Lower lobe of right lung (tissue), 2 donors: ENCODE results near the gene CCDC92B. TPM values are rescaled to one million over a fixed set of nuclear protein-coding genes. Genes with fewer than 3 reads are reported as not detected.
A peak's percentile ranks its signal among the peaks of the same experiment; 100 is the strongest.

Experiments used
- ATAC-seq, 2 donors: fragments of 200-7000 bp; cut with Tn5 transposase; one replicate each; pipeline ENCODE4 v1.9.1; 2020 to 2022; ENCODE audit warnings: mild to moderate bottlenecking in 2 of 2, moderate library complexity in 2 of 2
- DNase-seq: peaks from one replicate; pipeline ENCODE4 v3.0.0-alpha.2; 2020
- H3K27ac ChIP-seq: fragments of 200-600 bp; one replicate; pipeline ENCODE4 v1.8.0; 2022
- H3K27me3 ChIP-seq: fragments of 200-600 bp; one replicate; pipeline ENCODE4 v1.8.0; 2022; ENCODE audit warnings: low read depth
- H3K36me3 ChIP-seq: fragments of 200-600 bp; one replicate; pipeline ENCODE4 v1.8.0; 2022; ENCODE audit warnings: mild to moderate bottlenecking
- H3K4me1 ChIP-seq: fragments of 200-600 bp; one replicate; pipeline ENCODE4 v1.8.0; 2022
- H3K4me3 ChIP-seq: fragments of 200-600 bp; one replicate; pipeline ENCODE4 v1.8.0; 2022; ENCODE audit warnings: mild to moderate bottlenecking
- H3K9me3 ChIP-seq: fragments of 200-600 bp; one replicate; pipeline ENCODE4 v1.8.0; 2022
- intact Hi-C: fragments of 100-400 bp; cut with DNase I; formaldehyde crosslinking; loops from one replicate; pipeline ENCODE4 v1.11.0; 2022
- total RNA-seq: library from RNA; stranded (reverse); fragmentation: NEBNext Ultra II Directional; extraction: Animal tissue kit (Norgen Biotek cat#: 25700); gene quantifications from one replicate; pipeline ENCODE4 v1.2.1, GENCODE V29; 2021
- TF ChIP-seq, protein P1 (sequence below): fragments of 200-600 bp; IDR thresholded peaks from one replicate; pipeline ENCODE4 v1.8.0; 2022; ENCODE audit warnings: antibody characterized with exemption, mild to moderate bottlenecking
- donor health status: DM: no; HTN: yes; CAD: no; lungs with severe emphysema.

Gene CCDC92B
- total RNA-seq, 1 donor from 2014 or later, result 0.12 TPM

DNA sequence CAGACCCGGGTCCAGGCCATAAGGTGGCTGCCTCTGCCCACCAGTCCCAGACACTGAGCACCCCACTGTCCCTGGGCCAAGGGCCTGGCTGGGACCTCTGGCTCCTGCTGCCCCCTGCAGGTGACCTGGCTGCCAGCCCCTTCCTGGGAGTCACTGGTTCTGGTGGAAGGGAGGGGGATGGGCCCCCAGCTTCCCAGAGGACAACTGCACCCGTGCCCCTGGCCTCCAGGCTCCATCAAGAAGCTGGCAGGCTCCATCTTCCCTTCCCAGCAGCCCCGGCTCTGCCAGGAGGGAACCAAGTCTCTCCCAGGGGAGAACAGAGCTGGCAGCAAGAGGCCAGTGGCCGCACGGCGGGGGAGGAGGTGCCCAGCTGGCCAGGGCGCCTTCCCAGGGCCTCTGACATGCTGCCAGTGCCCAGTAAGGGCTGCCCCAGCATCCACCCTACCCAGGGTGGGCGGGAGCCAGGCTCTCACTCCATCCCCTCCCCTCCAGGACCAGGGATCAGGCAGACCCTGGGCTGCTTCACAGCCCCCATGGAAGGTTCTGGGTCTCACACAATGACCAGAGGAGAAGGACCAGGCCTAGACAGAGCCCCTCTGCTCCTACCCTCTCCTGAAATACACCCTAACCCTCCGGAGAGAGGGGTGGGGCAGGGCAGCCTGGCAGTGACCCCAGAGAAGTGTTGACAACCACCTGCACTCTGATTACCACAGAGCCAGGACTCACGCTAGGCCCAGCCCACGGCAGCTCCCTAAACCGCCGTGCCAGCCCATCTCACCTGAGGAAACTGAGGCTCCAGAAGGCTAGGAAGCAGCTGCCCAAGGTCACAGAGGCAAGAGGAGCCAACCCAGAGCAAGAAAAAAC lies 41.5 kb downstream of the CCDC92B start:
- ATAC-seq, result no peak
- H3K27ac ChIP-seq, result peak overlapping the region; percentile 86
- DNase-seq, result peak; percentile 63
- peaks cover 50% of the 10 kb centered on the region for H3K4me1 ChIP-seq
- H3K4me3 ChIP-seq, result peak overlapping the region; percentile 17
- no peaks in the 10 kb centered on the region for H3K9me3 ChIP-seq
- H3K27me3 ChIP-seq, result no peaks in the 10 kb centered on the region
- intact Hi-C loops, result no loop called here
- TF ChIP-seq, protein P1, sequence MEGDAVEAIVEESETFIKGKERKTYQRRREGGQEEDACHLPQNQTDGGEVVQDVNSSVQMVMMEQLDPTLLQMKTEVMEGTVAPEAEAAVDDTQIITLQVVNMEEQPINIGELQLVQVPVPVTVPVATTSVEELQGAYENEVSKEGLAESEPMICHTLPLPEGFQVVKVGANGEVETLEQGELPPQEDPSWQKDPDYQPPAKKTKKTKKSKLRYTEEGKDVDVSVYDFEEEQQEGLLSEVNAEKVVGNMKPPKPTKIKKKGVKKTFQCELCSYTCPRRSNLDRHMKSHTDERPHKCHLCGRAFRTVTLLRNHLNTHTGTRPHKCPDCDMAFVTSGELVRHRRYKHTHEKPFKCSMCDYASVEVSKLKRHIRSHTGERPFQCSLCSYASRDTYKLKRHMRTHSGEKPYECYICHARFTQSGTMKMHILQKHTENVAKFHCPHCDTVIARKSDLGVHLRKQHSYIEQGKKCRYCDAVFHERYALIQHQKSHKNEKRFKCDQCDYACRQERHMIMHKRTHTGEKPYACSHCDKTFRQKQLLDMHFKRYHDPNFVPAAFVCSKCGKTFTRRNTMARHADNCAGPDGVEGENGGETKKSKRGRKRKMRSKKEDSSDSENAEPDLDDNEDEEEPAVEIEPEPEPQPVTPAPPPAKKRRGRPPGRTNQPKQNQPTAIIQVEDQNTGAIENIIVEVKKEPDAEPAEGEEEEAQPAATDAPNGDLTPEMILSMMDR, result peak; percentile 40
- peaks cover 16% of the 10 kb centered on the region for H3K36me3 ChIP-seq

- TF ChIP-seq, protein P1, result no peak
- peaks cover 40% of the 10 kb centered on the region for H3K4me1 ChIP-seq
- H3K9me3 ChIP-seq, result no peaks in the 10 kb centered on the region
- no peaks in the 10 kb centered on the region for H3K27me3 ChIP-seq
- H3K4me3 ChIP-seq, result no peak overlapping the region
- no peak for ATAC-seq
- peak; percentile 44 for DNase-seq
- H3K27ac ChIP-seq, result no peak overlapping the region
- intact Hi-C loops, result no loop called here
- peaks cover 25% of the 10 kb centered on the region for H3K36me3 ChIP-seq
These were observed 42.4 kb downstream of the CCDC92B start for GRCh38 chr17:2706911-2707510.

DNA sequence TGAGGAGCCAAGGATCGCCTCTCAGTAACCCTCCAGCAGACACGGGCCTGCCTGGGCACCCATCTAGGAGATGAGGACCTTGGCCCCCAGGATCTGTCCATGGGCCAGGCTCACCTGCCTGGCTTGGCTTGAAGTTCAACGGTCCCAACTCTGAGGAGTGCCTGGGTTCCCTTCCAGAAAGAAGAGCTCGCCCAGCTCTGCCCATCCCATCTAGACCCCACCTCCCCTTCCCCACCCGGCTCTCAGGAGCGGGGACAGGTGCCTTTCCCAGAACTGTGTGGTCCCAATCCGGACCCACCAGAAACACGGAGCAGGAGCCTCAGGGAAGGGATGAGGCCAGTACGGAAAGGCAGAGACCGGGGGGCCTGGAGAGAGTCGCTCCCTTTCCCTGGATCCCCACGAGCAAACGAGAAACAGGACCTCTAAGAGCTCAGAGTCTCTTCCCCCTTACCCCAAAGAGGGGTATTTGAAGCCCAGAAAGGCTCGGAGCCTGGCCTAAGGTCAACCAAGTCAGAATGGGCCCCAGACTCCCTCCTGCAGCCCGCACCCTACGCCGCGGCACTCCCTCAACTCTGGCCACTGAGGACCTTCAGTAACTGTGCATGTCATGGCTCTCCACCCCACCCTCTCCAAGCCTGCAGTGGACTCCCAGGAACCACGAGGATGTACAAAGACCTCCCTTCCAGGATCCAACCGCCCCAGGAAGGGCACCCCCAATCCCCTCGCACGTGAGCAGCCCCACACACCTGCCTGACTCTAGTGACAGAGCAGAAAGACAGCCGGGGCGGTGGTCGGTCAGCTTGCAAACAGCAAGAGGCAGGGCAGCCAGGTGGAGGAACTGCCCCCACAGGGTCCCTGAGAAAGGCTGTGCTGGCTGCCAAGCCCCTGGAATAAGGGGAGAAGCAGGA lies 43.3 kb downstream of the CCDC92B start:
- intact Hi-C loops, result no loop called here
- TF ChIP-seq, protein P1, result no peak
- Histone ChIP-seq H3K36me3 (peaks cover 34% of the 10 kb centered on the region), H3K4me1 (peaks cover 40% of the 10 kb centered on the region), H3K9me3 (no peaks in the 10 kb centered on the region), H3K27me3 (no peaks in the 10 kb centered on the region), H3K4me3 (no peak overlapping the region), H3K27ac (no peak overlapping the region)
- DNase-seq (peak; percentile 45), ATAC-seq (no peak)

- DNase-seq, result peak; percentile 41
- intact Hi-C loops, result no loop called here
- peaks cover 33% of the 10 kb centered on the region for H3K4me1 ChIP-seq
- ATAC-seq, result no peak
- no peaks in the 10 kb centered on the region for H3K27me3 ChIP-seq
- H3K36me3 ChIP-seq, result peaks cover 42% of the 10 kb centered on the region
- H3K9me3 ChIP-seq, result no peaks in the 10 kb centered on the region
- TF ChIP-seq, protein P1, result no peak
- no peak overlapping the region for H3K4me3 ChIP-seq
- no peak overlapping the region for H3K27ac ChIP-seq
These were observed 44.2 kb downstream of the CCDC92B start for GRCh38 chr17:2705263-2705662.

GRCh38 chr17:2704890-2705248 lies 44.6 kb downstream of the CCDC92B start:
- DNase-seq, result peak; percentile 28
- H3K27ac ChIP-seq, result no peak overlapping the region
- intact Hi-C loops, result no loop called here

More at GRCh38 chr17:2704890-2705248, 44.6 kb downstream of the CCDC92B start:
- Histone ChIP-seq H3K4me1 (peaks cover 29% of the 10 kb centered on the region), H3K9me3 (no peaks in the 10 kb centered on the region), H3K4me3 (no peak overlapping the region), H3K36me3 (peaks cover 46% of the 10 kb centered on the region), H3K27me3 (no peaks in the 10 kb centered on the region)
- no peak for ATAC-seq
- TF ChIP-seq, protein P1, result no peak
